ENCODE measurements around the gene MATN3.

The MATN3 gene

DNA sequence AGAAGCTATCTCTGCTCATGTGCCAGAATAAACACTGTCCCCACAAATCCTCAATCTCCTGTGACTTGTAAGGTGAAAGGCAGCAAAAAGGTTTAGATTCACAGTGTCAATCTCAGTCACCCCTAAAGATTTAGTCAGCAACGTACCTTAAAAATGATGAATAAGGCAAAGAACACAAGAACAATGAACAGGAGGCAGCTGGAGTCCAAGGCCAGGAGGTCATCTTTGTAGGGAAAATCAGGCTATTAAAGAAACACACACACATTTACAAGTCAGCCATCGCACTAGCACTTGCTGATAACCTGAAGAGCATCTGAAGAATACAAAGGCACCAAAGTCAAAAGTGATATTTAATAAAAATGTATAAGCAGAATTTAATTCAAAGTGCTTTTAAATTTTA, 22.4 kb upstream of the MATN3 start:
- peaks cover 0 to 5% of the 10 kb centered on the region in 2 experiments for H3K4me1 ChIP-seq (ENCODE audit: control insufficient read depth in 1 of 2, insufficient read depth in 2 of 2, low read length in 2 of 2)
- peaks cover 2% of the 10 kb centered on the region for H3K9me3 ChIP-seq (ENCODE audit: insufficient read depth, low read depth, low read length)
- no peak overlapping the region for H4K91ac ChIP-seq (ENCODE audit: low read depth, low read length)
- H3K79me1 ChIP-seq (ENCODE audit: low read length) = no peaks in the 10 kb centered on the region
- WGBS (ENCODE audit: extremely low coverage, insufficient coverage, insufficient read length) = no CpG with 5 or more reads among the region's 2 CpGs
- H2BK5ac ChIP-seq (ENCODE audit: low read depth, low read length, poor library complexity) = no peak overlapping the region
- no peak overlapping the region for H3K4me3 ChIP-seq (ENCODE audit: low read depth, low read length)
- no peak overlapping the region for H3K18ac ChIP-seq (ENCODE audit: low read length)
- no peak overlapping the region for H3K4me2 ChIP-seq (ENCODE audit: low read length)
- H3K36me3 ChIP-seq (ENCODE audit: control insufficient read depth in 1 of 2, insufficient read depth in 2 of 2, low read length in 2 of 2) = peaks cover 23 to 52% of the 10 kb centered on the region in 2 experiments
- DNase-seq = no peak
- H2AFZ ChIP-seq (ENCODE audit: insufficient read depth, low read length, poor library complexity) = no peak overlapping the region
- H3K27ac ChIP-seq (ENCODE audit: low read depth, low read length) = no peak overlapping the region
- H3K79me2 ChIP-seq (ENCODE audit: control insufficient read depth, insufficient read depth, low read length, poor library complexity) = no peaks in the 10 kb centered on the region
- no peak overlapping the region for H3K23ac ChIP-seq (ENCODE audit: low read length)
- H2AK5ac ChIP-seq (ENCODE audit: low read length) = no peak overlapping the region
- no peak overlapping the region for H2BK120ac ChIP-seq (ENCODE audit: insufficient read depth, low read length, poor library complexity)
- no peak overlapping the region for H3K9ac ChIP-seq (ENCODE audit: low read length)
- no peaks in the 10 kb centered on the region for H3K27me3 ChIP-seq (ENCODE audit: insufficient read depth, low read length)
- no peak overlapping the region for H4K12ac ChIP-seq (ENCODE audit: low read depth, low read length)
- H4K8ac ChIP-seq (ENCODE audit: low read depth, low read length) = no peak overlapping the region
- no peak overlapping the region for H2BK12ac ChIP-seq (ENCODE audit: low read length)
- no peak overlapping the region for H3K14ac ChIP-seq (ENCODE audit: low read length)
- H3K4ac ChIP-seq (ENCODE audit: low read depth, low read length) = no peak overlapping the region

DNA sequence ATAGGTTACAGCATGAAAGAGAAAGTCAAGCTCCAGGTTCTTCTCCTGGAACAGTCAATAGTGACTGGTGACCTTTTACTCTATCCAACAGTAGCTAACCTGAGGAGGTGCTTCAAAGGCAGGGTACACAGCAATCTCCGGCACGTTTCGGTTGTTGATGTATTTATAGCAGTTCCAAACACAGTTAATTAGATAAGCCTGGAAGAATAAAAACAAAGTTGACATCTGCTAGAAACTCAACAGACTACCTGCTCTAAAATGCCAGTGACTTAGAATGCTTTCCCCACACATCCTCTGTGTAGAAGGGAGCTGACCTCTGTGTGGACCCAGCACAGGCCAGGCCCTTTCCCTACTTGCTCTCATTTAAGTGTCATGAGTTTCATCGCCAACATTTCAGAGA, 21.8 kb upstream of the MATN3 start:
- Histone ChIP-seq H4K8ac (ENCODE audit: low read depth, low read length) (no peak overlapping the region), H3K23ac (ENCODE audit: low read length) (no peak overlapping the region), H4K12ac (ENCODE audit: low read depth, low read length) (no peak overlapping the region), H2AFZ (ENCODE audit: insufficient read depth, low read length, poor library complexity) (no peak overlapping the region), H2AK5ac (ENCODE audit: low read length) (no peak overlapping the region), H3K27me3 (ENCODE audit: insufficient read depth, low read length) (no peaks in the 10 kb centered on the region), H3K4me2 (ENCODE audit: low read length) (no peak overlapping the region), H3K4ac (ENCODE audit: low read depth, low read length) (no peak overlapping the region), H3K79me1 (ENCODE audit: low read length) (no peaks in the 10 kb centered on the region), H2BK120ac (ENCODE audit: insufficient read depth, low read length, poor library complexity) (no peak overlapping the region), H3K9me3 (ENCODE audit: insufficient read depth, low read depth, low read length) (peaks cover 2% of the 10 kb centered on the region), H3K4me1 (ENCODE audit: control insufficient read depth in 1 of 2, insufficient read depth in 2 of 2, low read length in 2 of 2) (peaks cover 0 to 5% of the 10 kb centered on the region in 2 experiments), H3K36me3 (ENCODE audit: control insufficient read depth in 1 of 2, insufficient read depth in 2 of 2, low read length in 2 of 2) (peaks cover 17 to 46% of the 10 kb centered on the region in 2 experiments), H4K91ac (ENCODE audit: low read depth, low read length) (no peak overlapping the region), H3K9ac (ENCODE audit: low read length) (no peak overlapping the region), H3K4me3 (ENCODE audit: low read depth, low read length) (no peak overlapping the region), H3K27ac (ENCODE audit: low read depth, low read length) (peak overlapping the region; percentile 21), H2BK5ac (ENCODE audit: low read depth, low read length, poor library complexity) (no peak overlapping the region), H3K18ac (ENCODE audit: low read length) (peak overlapping the region; percentile 58), H3K14ac (ENCODE audit: low read length) (no peak overlapping the region), H3K79me2 (ENCODE audit: control insufficient read depth, insufficient read depth, low read length, poor library complexity) (no peaks in the 10 kb centered on the region), H2BK12ac (ENCODE audit: low read length) (no peak overlapping the region)
- WGBS (ENCODE audit: extremely low coverage, insufficient coverage, insufficient read length) = no CpG with 5 or more reads among the region's 4 CpGs
- DNase-seq = no peak

DNA sequence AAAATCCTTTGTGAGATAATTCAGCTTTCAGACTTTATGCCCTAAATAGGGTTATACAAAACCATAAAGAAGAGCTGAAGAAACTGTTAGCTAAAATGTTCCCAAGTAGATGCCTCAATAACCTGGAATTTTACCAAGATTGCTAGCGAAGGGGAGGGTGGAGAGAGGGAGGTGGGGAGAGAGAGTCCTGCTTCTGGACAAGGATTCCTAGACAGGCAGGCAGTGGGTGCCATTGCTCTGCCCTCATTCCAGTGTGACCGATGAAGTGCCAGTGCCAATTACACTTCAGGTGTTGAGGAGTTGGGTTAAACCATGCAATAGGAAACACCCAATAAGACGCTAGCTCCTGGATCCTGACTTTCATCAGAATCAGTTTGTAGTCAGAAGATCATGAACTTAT, 20.9 kb upstream of the MATN3 start:
- Histone ChIP-seq H3K36me3 (ENCODE audit: control insufficient read depth in 1 of 2, insufficient read depth in 2 of 2, low read length in 2 of 2) (peaks cover 11 to 43% of the 10 kb centered on the region in 2 experiments), H2BK12ac (ENCODE audit: low read length) (no peak overlapping the region), H4K91ac (ENCODE audit: low read depth, low read length) (no peak overlapping the region), H3K27me3 (ENCODE audit: insufficient read depth, low read length) (no peaks in the 10 kb centered on the region), H2BK5ac (ENCODE audit: low read depth, low read length, poor library complexity) (no peak overlapping the region), H3K4me2 (ENCODE audit: low read length) (no peak overlapping the region), H3K9ac (ENCODE audit: low read length) (no peak overlapping the region), H3K9me3 (ENCODE audit: insufficient read depth, low read depth, low read length) (peaks cover 2% of the 10 kb centered on the region), H3K79me1 (ENCODE audit: low read length) (no peaks in the 10 kb centered on the region), H3K4me3 (ENCODE audit: low read depth, low read length) (no peak overlapping the region), H3K79me2 (ENCODE audit: control insufficient read depth, insufficient read depth, low read length, poor library complexity) (no peaks in the 10 kb centered on the region), H4K12ac (ENCODE audit: low read depth, low read length) (no peak overlapping the region), H2AFZ (ENCODE audit: insufficient read depth, low read length, poor library complexity) (no peak overlapping the region), H3K23ac (ENCODE audit: low read length) (peak overlapping the region; percentile 40), H2BK120ac (ENCODE audit: insufficient read depth, low read length, poor library complexity) (no peak overlapping the region), H3K14ac (ENCODE audit: low read length) (no peak overlapping the region), H3K4ac (ENCODE audit: low read depth, low read length) (no peak overlapping the region), H3K27ac (ENCODE audit: low read depth, low read length) (no peak overlapping the region), H3K18ac (ENCODE audit: low read length) (no peak overlapping the region), H2AK5ac (ENCODE audit: low read length) (no peak overlapping the region), H3K4me1 (ENCODE audit: control insufficient read depth in 1 of 2, insufficient read depth in 2 of 2, low read length in 2 of 2) (peaks cover 0 to 5% of the 10 kb centered on the region in 2 experiments), H4K8ac (ENCODE audit: low read depth, low read length) (no peak overlapping the region)
- WGBS (ENCODE audit: extremely low coverage, insufficient coverage, insufficient read length) = no CpG with 5 or more reads among the region's 3 CpGs
- DNase-seq = no peak

DNA sequence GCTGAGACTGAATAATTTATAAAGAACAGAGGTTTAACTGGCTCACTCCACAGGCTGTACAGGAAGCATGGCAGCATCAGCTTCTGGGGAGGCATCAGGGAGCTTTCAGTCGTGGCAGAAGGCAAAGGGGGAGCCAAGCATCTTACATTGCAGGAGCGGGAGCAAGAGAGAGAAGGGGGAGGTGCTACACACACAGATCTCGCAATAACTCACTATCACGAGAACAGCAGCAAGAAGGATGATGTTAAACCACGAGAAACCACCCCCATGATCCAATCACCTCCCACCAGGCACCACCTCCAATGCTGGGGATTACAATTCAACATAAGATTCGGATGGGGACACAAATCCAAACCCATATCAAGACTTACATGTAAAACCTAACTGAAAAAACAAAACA, 17.8 kb upstream of the MATN3 start:
- no peak overlapping the region for H3K27ac ChIP-seq (ENCODE audit: low read depth, low read length)

More for the DNA sequence above, 17.8 kb upstream of the MATN3 start:
- H3K4me2 ChIP-seq (ENCODE audit: low read length) = no peak overlapping the region
- H2AK5ac ChIP-seq (ENCODE audit: low read length) = no peak overlapping the region
- H4K91ac ChIP-seq (ENCODE audit: low read depth, low read length) = no peak overlapping the region
- peaks cover 8 to 27% of the 10 kb centered on the region in 2 experiments for H3K36me3 ChIP-seq (ENCODE audit: control insufficient read depth in 1 of 2, insufficient read depth in 2 of 2, low read length in 2 of 2)
- H3K4me1 ChIP-seq (ENCODE audit: control insufficient read depth in 1 of 2, insufficient read depth in 2 of 2, low read length in 2 of 2) = peaks cover 0 to 5% of the 10 kb centered on the region in 2 experiments
- no peak overlapping the region for H2BK120ac ChIP-seq (ENCODE audit: insufficient read depth, low read length, poor library complexity)
- H4K12ac ChIP-seq (ENCODE audit: low read depth, low read length) = no peak overlapping the region
- no peak overlapping the region for H2AFZ ChIP-seq (ENCODE audit: insufficient read depth, low read length, poor library complexity)
- no peak for DNase-seq
- H2BK5ac ChIP-seq (ENCODE audit: low read depth, low read length, poor library complexity) = no peak overlapping the region
- H3K9me3 ChIP-seq (ENCODE audit: insufficient read depth, low read depth, low read length) = peaks cover 2% of the 10 kb centered on the region
- no peak overlapping the region for H2BK12ac ChIP-seq (ENCODE audit: low read length)
- no peaks in the 10 kb centered on the region for H3K27me3 ChIP-seq (ENCODE audit: insufficient read depth, low read length)
- WGBS (ENCODE audit: extremely low coverage, insufficient coverage, insufficient read length) = no CpG with 5 or more reads among the region's 6 CpGs
- no peaks in the 10 kb centered on the region for H3K79me2 ChIP-seq (ENCODE audit: control insufficient read depth, insufficient read depth, low read length, poor library complexity)
- H3K18ac ChIP-seq (ENCODE audit: low read length) = no peak overlapping the region
- no peak overlapping the region for H3K4ac ChIP-seq (ENCODE audit: low read depth, low read length)
- H3K79me1 ChIP-seq (ENCODE audit: low read length) = no peaks in the 10 kb centered on the region
- no peak overlapping the region for H4K8ac ChIP-seq (ENCODE audit: low read depth, low read length)
- no peak overlapping the region for H3K9ac ChIP-seq (ENCODE audit: low read length)
- H3K14ac ChIP-seq (ENCODE audit: low read length) = no peak overlapping the region
- H3K23ac ChIP-seq (ENCODE audit: low read length) = no peak overlapping the region
- H3K4me3 ChIP-seq (ENCODE audit: low read depth, low read length) = no peak overlapping the region
